Measurements from ENCODE around the gene NPHP1.

Gene NPHP1

GRCh38 chr2:110134025-110134424 is 70.8 kb downstream of the NPHP1 start:
- no peak overlapping the region for H3K4me3 ChIP-seq (ENCODE audit: low read depth, low read length)
- TF ChIP-seq CTCF (IDR thresholded peaks at IDR 0.05; ENCODE audit: borderline replicate concordance, insufficient read depth, low read depth, low read length), result no peak

GRCh38 chr2:110131166-110131565 is 73.6 kb downstream of the NPHP1 start:
- no peak for TF ChIP-seq CTCF (IDR thresholded peaks at IDR 0.05; ENCODE audit: borderline replicate concordance, insufficient read depth, low read depth, low read length)
- no peak overlapping the region for H3K4me3 ChIP-seq (ENCODE audit: low read depth, low read length)

- H3K4me3 ChIP-seq (ENCODE audit: low read depth, low read length), result no peak overlapping the region
- no peak for TF ChIP-seq CTCF (IDR thresholded peaks at IDR 0.05; ENCODE audit: borderline replicate concordance, insufficient read depth, low read depth, low read length)
Observed at GRCh38 chr2:110130757-110131156, 74.1 kb downstream of the NPHP1 start.

GRCh38 chr2:110126906-110127305 is 77.9 kb downstream of the NPHP1 start:
- TF ChIP-seq CTCF (IDR thresholded peaks at IDR 0.05; ENCODE audit: borderline replicate concordance, insufficient read depth, low read depth, low read length), result no peak
- H3K4me3 ChIP-seq (ENCODE audit: low read depth, low read length), result no peak overlapping the region

GRCh38 chr2:110126086-110126773 is 78.6 kb downstream of the NPHP1 start:
- no peak overlapping the region for H3K4me3 ChIP-seq (ENCODE audit: low read depth, low read length)
- TF ChIP-seq CTCF (IDR thresholded peaks at IDR 0.05; ENCODE audit: borderline replicate concordance, insufficient read depth, low read depth, low read length), result no peak

- TF ChIP-seq CTCF (IDR thresholded peaks at IDR 0.05; ENCODE audit: borderline replicate concordance, insufficient read depth, low read depth, low read length), result no peak
Observed at GRCh38 chr2:110124939-110125691, 79.7 kb downstream of the NPHP1 start.

More at GRCh38 chr2:110124939-110125691, 79.7 kb downstream of the NPHP1 start:
- H3K4me3 ChIP-seq (ENCODE audit: low read depth, low read length), result no peak overlapping the region
